Naive thymus-derived CD4-positive, alpha-beta T cell (primary cell): ENCODE data around the gene LRRFIP1. TPM values are rescaled to one million over a fixed set of nuclear protein-coding genes. Genes with fewer than 3 reads are reported as not detected.

Experiments used
- polyA plus RNA-seq, 2 donors: library from polyadenylated mRNA; unstranded; fragments of 300-500 nt; fragmentation: Illumina TruSeq; gene quantifications; one replicate each; pipeline ENCODE4 v1.2.3, GENCODE V29; 2021
- total RNA-seq, 6 experiments: library from RNA in 5 of 6; stranded (reverse) in 5 of 6; gene quantifications; 1 replicate in 5 of 6; 2 replicates in 1 of 6; pipeline ENCODE4 v1.2.3 and lab custom pipeline; 2021 to 2026

The LRRFIP1 gene
- total and polyA plus RNA-seq, 7 experiments from 2014 or later, result 82.2 to 257 (median 105) TPM

Other genes with a start within 250 kb of the LRRFIP1 start
- gene COL6A3, start 213.4 kb upstream of the LRRFIP1 start, total RNA-seq, result 1 to 10 TPM; 1.6 to 3.1 (median 2.2) TPM
- gene COL6A3, start 213.4 kb upstream of the LRRFIP1 start, polyA plus RNA-seq, result under 1 TPM; 0.02 to 0.74 TPM
- not detected for gene MLPH, start 140.3 kb upstream of the LRRFIP1 start, total RNA-seq
- gene MLPH, start 140.3 kb upstream of the LRRFIP1 start, polyA plus RNA-seq, result not detected
- gene PRLH, start 61.0 kb upstream of the LRRFIP1 start, total RNA-seq, result not detected
- gene PRLH, start 61.0 kb upstream of the LRRFIP1 start, polyA plus RNA-seq, result not detected
- not detected for gene RAB17, start 36.9 kb upstream of the LRRFIP1 start, total RNA-seq
- not detected for gene RAB17, start 36.9 kb upstream of the LRRFIP1 start, polyA plus RNA-seq
- gene RBM44, start 171.2 kb downstream of the LRRFIP1 start, total RNA-seq, result 1 to 10 TPM in 3 of 5 experiments, under 1 TPM in 2; 0.60 to 3.1 (median 1.0) TPM
- gene RBM44, start 171.2 kb downstream of the LRRFIP1 start, polyA plus RNA-seq, result under 1 TPM in 1 of 2 donors, not detected in 1; 0.06 TPM
- 10 to 100 TPM in 1 of 5 experiments, 1 to 10 TPM in 1, under 1 TPM in 2, not detected in 1; 0.59 to 13.2 (median 0.95) TPM for gene RAMP1, start 232.0 kb downstream of the LRRFIP1 start, total RNA-seq
- 1 to 10 TPM in 1 of 2 donors, under 1 TPM in 1; 0.52 to 1.9 TPM for gene RAMP1, start 232.0 kb downstream of the LRRFIP1 start, polyA plus RNA-seq